Astrocyte of the cerebellum (primary cell): ENCODE measurements around the gene KIF1A.

ENCODE experiments used
- DNase-seq: peaks from one replicate; pipeline ENCODE4 v3.0.0-alpha.2; 2011; ENCODE audit warnings: low read depth
- H3K4me3 ChIP-seq: 2 replicates; pipeline ENCODE4 v1.5.1; 2011; ENCODE audit warnings: mild to moderate bottlenecking, low read depth, low read length, moderate library complexity
- CTCF ChIP-seq: IDR thresholded peaks from 2 replicates; pipeline ENCODE4 v1.5.1; 2012; ENCODE audit warnings: low read length, low read depth, moderate library complexity, mild to moderate bottlenecking; ENCODE audit errors: missing control alignments
- in situ Hi-C: cut with HindIII; loops from 2 replicates; pipeline ENCODE4 v1.10.0; 2017; ENCODE audit warnings: low sequenced_read_pairs

The KIF1A gene

DNA sequence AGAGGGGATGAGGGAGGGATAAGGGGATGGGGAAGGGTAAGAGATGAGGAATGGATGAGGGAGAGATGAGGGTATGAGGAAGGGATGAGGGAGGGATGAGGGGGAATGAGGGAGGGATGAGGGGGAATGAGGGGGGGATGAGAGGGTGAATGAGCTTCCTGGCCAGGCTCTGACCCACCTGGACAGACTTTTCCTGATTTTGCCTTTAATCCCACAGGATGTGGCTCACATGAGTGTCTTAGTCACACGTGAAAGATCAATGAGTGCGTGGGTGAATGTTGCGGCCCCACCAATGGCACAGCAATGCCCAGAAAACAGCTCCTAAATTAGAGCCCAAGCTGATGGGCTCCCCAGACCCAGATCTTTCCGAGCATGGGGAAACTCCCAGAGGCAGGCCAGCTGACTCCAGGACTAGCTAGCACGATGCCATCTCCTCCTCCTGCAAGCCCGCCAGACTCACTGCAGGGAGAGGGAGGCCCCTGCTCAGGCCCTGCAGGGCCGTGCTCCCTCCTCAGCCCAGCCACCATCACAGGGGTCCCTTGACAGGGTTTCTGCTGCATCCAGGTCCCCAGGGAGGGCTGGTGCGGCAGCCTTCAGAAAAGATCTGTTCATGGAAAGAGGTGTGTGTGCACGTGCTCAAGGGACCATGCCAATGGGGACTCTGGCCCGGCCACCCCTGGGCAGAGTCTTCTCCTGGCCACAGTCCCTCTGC lies 87.0 kb downstream of the KIF1A start:
- DNase-seq = no peak
- in situ Hi-C loops = no loop called here
- H3K4me3 ChIP-seq = no peak overlapping the region
- TF ChIP-seq CTCF = no peak

GRCh38 chr2:240732184-240732583 lies 87.8 kb downstream of the KIF1A start:
- no peak overlapping the region for H3K4me3 ChIP-seq
- DNase-seq = no peak
- in situ Hi-C loops = no loop called here
- TF ChIP-seq CTCF = no peak

DNA sequence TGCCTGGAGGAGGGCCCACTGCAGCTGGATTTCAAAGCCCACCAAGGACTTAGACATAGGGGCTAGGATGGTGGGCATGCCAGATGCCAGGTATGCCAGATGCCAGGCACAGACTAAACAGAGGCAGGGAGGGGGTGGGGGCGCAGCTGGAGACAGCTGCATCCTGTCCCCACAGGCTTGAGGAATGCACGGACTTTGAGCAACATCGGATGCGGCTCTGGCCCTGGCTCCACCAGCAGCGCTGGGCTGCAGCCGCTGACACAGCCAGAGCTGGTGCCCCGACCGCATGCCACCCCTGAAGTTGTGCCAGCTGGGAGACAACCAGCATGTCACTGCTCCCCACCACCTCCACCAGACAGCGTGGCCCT lies 88.9 kb downstream of the KIF1A start:
- TF ChIP-seq CTCF = no peak
- H3K4me3 ChIP-seq = no peak overlapping the region
- in situ Hi-C loops = no loop called here
- DNase-seq = no peak

- no peak overlapping the region for H3K4me3 ChIP-seq
- in situ Hi-C loops = no loop called here
- no peak for DNase-seq
Measured at GRCh38 chr2:240730501-240731177, 89.4 kb downstream of the KIF1A start.

DNA sequence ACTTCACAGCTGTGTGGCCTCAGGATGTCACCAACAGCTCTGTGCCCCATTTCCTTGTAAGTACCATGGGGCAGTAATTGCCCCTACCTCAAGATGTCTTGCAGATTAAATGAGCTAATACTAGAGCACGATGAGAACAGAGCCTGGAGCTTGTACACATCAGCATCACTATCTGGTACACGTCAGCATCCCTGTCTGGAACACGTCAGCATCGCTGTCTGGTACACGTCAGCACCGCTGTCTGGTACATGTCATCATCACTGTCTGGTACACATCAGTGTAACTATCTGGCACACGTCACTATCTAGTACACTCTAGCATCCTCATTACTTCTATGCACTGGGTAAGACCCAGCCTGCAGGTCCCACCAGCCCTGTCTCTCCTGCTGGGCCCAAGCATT lies 91.2 kb downstream of the KIF1A start:
- no peak for TF ChIP-seq CTCF
- DNase-seq = no peak

More at GRCh38 chr2:240730501-240731177, 89.4 kb downstream of the KIF1A start:
- TF ChIP-seq CTCF = no peak

DNA sequence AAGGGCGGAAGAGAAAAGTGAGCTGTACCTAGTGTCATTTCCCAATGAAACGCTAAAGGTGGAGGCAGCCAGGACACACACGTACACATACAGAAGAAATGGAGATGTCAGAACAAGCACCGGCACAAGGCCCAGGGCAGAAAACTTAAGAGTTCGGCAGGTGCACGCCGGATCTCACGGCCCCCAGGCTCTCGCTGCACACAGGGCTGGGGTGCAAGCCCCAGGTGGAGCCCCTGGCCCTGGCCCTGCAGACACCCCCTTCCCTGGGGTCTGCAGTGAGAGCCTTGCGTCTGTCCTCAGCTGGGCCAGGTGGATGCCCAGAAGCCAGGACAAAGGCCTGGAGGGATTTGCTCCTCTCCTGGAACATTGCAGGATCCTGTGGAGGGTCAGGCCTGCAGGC lies 91.7 kb downstream of the KIF1A start:
- TF ChIP-seq CTCF = no peak
- no peak overlapping the region for H3K4me3 ChIP-seq
- DNase-seq = no peak
- in situ Hi-C loops = no loop called here

More for the DNA sequence above, 91.2 kb downstream of the KIF1A start:
- no peak overlapping the region for H3K4me3 ChIP-seq
- in situ Hi-C loops = no loop called here
